T-cell (primary cell): ENCODE measurements around the gene DIP2C. TPM values are rescaled to one million over a fixed set of nuclear protein-coding genes. Genes with fewer than 3 reads are reported as not detected.
"Not testable (repeated sequence)": the region's sequence is repeated elsewhere in the genome, so short reads cannot be mapped to it uniquely, and the experiment has no call there.

Experiments used
- ATAC-seq, 4 experiments: fragments of 200-7000 bp in 3 of 4; fragments of 150-1000 bp in 1 of 4; cut with Tn5 transposase; replicated peaks in 1 of 4; 1 replicate in 3 of 4; 2 replicates in 1 of 4; pipeline ENCODE4 v1.10.0; 2021; ENCODE audit warnings: moderate library complexity in 3 of 4, mild to moderate bottlenecking in 2 of 4, moderate number of reproducible peaks in 1 of 4
- CTCF ChIA-PET, 2 donors: fragments of 300-600 bp; sonication (Branson Sonifier 250); formaldehyde crosslinking; loops; one replicate each; lab custom pipeline; 2022; ENCODE audit warnings: antibody characterized with exemption in 2 of 2; lab: Charles Lee
- POLR2A ChIA-PET, 2 donors: fragments of 300-600 bp; sonication (Branson Sonifier 250); formaldehyde crosslinking; loops; one replicate each; lab custom pipeline; 2022; ENCODE audit warnings: antibody characterized with exemption in 2 of 2; lab: Charles Lee
- DNase-seq, 35 experiments: peaks; one replicate each; pipeline versions ENCODE4 v3.0.0 to v3.0.0-alpha.2; 2013 to 2023
- H3K27ac ChIP-seq: one replicate; pipeline ENCODE4 v1.5.1; 2013; ENCODE audit warnings: low read length
- H3K27me3 ChIP-seq, 2 experiments: replicated peaks in 1 of 2; 1 replicate in 1 of 2; 2 replicates in 1 of 2; pipeline versions ENCODE4 v1.6.1 to v1.7.0; 2013; ENCODE audit warnings: low read length in 1 of 2, mixed read lengths in 1 of 2; ENCODE audit not compliant: control insufficient read depth in 2 of 2, insufficient read depth in 2 of 2; ENCODE audit errors: extremely low read depth in 1 of 2
- H3K36me3 ChIP-seq, 2 donors: 1 replicate in 1 of 2; 2 replicates in 1 of 2; pipeline versions ENCODE4 v1.6.1 to v1.7.0; 2013; ENCODE audit warnings: low read length in 1 of 2; ENCODE audit not compliant: control insufficient read depth in 2 of 2, insufficient read depth in 1 of 2; ENCODE audit errors: extremely low read depth in 1 of 2
- H3K4me1 ChIP-seq, 2 experiments: 1 replicate in 1 of 2; 2 replicates in 1 of 2; pipeline versions ENCODE4 v1.6.1 to v1.7.0; 2013; ENCODE audit warnings: low read length in 2 of 2, mixed read lengths in 1 of 2; ENCODE audit not compliant: insufficient read depth in 2 of 2, control insufficient read depth in 1 of 2; ENCODE audit errors: extremely low read depth in 1 of 2
- H3K4me3 ChIP-seq, 2 donors: 1 replicate in 1 of 2; 2 replicates in 1 of 2; pipeline versions ENCODE4 v1.5.1 to v1.7.0; 2013; ENCODE audit warnings: mild to moderate bottlenecking in 2 of 2, low read length in 1 of 2, moderate library complexity in 1 of 2; ENCODE audit not compliant: control insufficient read depth in 1 of 2; ENCODE audit errors: extremely low read depth in 1 of 2
- H3K9me3 ChIP-seq: 2 replicates; pipeline ENCODE4 v1.7.0; 2013
- H3K27ac Mint-ChIP-seq, 2 donors: one replicate each; pipeline ENCODE4 v1.8.0; 2020 to 2021; ENCODE audit warnings: mild to moderate bottlenecking in 2 of 2, mixed read lengths in 2 of 2
- H3K27me3 Mint-ChIP-seq, 2 donors: one replicate each; pipeline ENCODE4 v1.8.0; 2021 to 2022; ENCODE audit warnings: mixed read lengths in 2 of 2
- H3K36me3 Mint-ChIP-seq: one replicate; pipeline ENCODE4 v1.8.0; 2021; ENCODE audit warnings: mixed read lengths
- H3K4me1 Mint-ChIP-seq, 3 donors: one replicate each; pipeline ENCODE4 v1.8.0; 2020 to 2022; ENCODE audit warnings: mixed read lengths in 3 of 3, mild to moderate bottlenecking in 1 of 3
- H3K4me3 Mint-ChIP-seq, 3 donors: one replicate each; pipeline ENCODE4 v1.8.0; 2020 to 2022; ENCODE audit warnings: mild to moderate bottlenecking in 3 of 3, mixed read lengths in 3 of 3, moderate library complexity in 3 of 3
- H3K9me3 Mint-ChIP-seq, 3 donors: one replicate each; pipeline ENCODE4 v1.8.0; 2020 to 2022; ENCODE audit warnings: mixed read lengths in 3 of 3
- WGBS: methylation state at CpG from one replicate; pipeline ENCODE4 v1.1.5; 2013; ENCODE audit warnings: missing lambda C conversion rate; ENCODE audit not compliant: insufficient coverage; 5-methylcytosine and 5-hydroxymethylcytosine counted together
- total RNA-seq, 35 experiments: library from RNA in 6 of 35; stranded (reverse) in 6 of 35; fragments of 120-200 nt in 1 of 35; gene quantifications; one replicate each; pipeline versions ENCODE4 v1.2.1 to v1.2.4 and lab custom pipeline; 2013 to 2026

Gene DIP2C
- total RNA-seq, 5 donors from 2014 or later (not counting 1 experiment from before 2014, with no cell fraction given): 2.7 to 7.4 (median 4.5) TPM

DNA sequence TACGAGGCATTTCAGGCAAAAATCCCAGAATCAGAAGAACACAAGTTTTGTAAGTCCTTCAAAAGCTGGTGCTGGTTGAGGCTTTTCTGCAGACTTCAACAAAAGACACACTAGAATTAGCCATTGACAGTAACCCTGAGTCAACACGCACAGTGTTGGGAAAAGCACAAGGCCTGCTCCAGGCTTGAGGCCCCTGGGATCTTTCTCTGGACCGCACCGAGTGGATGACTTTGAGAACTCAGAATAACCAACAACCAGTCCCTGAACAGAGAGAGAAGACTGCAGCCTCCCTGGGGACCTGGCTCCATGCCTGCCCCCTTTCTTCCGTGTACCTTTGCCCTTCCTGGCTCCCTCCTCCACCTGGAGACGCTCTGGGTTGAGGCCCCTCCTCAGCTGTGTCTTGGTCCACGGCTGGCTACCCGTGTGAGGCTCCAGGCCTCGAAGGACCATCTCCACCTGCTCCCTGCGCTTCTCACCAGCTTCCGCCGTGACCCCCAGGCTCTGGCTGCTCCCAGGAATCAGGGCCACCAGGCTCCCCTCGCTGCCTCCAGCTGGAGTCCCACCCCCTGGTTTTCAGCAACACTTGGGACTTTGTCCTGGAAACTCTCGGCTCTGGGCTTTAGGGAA is 28.4 kb downstream of the DIP2C start:
- no peaks in the 10 kb centered on the region for H3K9me3 ChIP-seq
- no peak for ATAC-seq
- H3K27ac ChIP-seq: no peak overlapping the region
- no peak overlapping the region for H3K27ac Mint-ChIP-seq
- no peak for DNase-seq
- 81% methylated on average over 14 of the region's 14 CpGs for WGBS
- H3K27me3 ChIP-seq: peaks cover 0 to 11% of the 10 kb centered on the region in 2 experiments
- H3K36me3 ChIP-seq: no peaks in the 10 kb centered on the region
- H3K4me3 ChIP-seq: no peak overlapping the region
- ChIA-PET POLR2A (no interaction called here), CTCF (no interaction called here)
- H3K36me3 Mint-ChIP-seq: no peaks in the 10 kb centered on the region
- H3K4me1 ChIP-seq: no peaks in the 10 kb centered on the region
- H3K27me3 Mint-ChIP-seq: peaks cover 17% of the 10 kb centered on the region in 2 donors
- peaks cover 5 to 10% (median 7%) of the 10 kb centered on the region in 3 donors for H3K4me1 Mint-ChIP-seq
- H3K4me3 Mint-ChIP-seq: no peak overlapping the region
- H3K9me3 Mint-ChIP-seq: no peaks in the 10 kb centered on the region

DNA sequence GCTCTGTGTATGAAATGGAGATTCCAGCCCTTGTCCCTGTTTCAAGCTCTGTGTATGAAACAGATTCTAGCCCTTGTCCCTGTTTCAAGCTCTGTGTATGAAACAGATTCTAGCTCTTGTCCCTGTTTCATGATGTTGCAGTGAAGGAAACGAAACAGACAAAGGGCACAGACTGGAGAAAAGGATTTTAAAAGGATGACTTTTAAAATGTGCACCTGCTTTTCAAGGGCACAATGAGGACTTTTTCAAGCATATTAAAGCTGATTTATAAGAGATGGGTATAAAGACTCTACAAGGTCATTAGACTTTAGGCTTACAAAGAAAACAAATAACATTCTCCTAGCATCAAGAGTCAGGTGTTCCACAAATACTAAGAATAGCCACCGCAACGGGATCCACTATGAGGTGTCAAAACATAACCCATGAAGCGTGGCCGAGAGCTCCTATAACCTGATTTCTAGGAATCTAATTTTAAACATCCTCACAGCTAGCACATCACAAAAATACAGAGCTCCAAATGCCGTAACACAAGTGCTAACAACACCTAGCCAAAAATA is 29.0 kb downstream of the DIP2C start:
- Mint-ChIP-seq H3K27me3 (peaks cover 17% of the 10 kb centered on the region in 2 donors), H3K4me1 (peaks cover 5 to 10% (median 7%) of the 10 kb centered on the region in 3 donors), H3K4me3 (no peak overlapping the region), H3K9me3 (no peaks in the 10 kb centered on the region), H3K27ac (no peak overlapping the region), H3K36me3 (no peaks in the 10 kb centered on the region)
- no peak overlapping the region for H3K27ac ChIP-seq
- H3K9me3 ChIP-seq: no peaks in the 10 kb centered on the region
- no peak overlapping the region for H3K4me3 ChIP-seq
- ChIA-PET CTCF (no interaction called here), POLR2A (no interaction called here)
- H3K27me3 ChIP-seq: peaks cover 0 to 11% of the 10 kb centered on the region in 2 experiments
- H3K36me3 ChIP-seq: no peaks in the 10 kb centered on the region
- DNase-seq (no peak), ATAC-seq (no peak)
- H3K4me1 ChIP-seq: no peaks in the 10 kb centered on the region
- WGBS: 92% methylated on average over 6 of the region's 6 CpGs

DNA sequence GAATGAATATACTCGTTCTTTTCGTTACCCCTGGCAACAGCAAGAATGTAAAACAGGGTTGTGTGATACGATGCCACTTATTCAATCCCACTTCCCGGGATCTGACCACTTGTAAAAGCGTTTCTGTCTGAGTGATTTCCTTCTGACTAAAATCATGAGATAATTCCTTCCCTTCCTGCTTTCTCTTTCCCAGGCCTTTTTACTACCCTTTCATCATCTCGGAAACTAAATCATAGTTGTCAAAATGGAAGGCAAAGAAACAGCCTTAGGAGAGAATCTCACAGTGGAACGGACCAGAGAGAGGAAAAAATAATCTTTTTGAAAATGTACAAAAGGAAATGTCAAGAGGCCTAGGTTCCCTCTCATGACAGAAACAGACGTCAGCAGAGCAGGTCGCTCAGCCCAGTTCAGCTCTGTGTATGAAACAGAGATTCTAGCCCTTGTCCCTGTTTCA is 29.8 kb downstream of the DIP2C start:
- Mint-ChIP-seq H3K4me1 (peaks cover 5 to 10% (median 7%) of the 10 kb centered on the region in 3 donors), H3K4me3 (no peak overlapping the region), H3K36me3 (no peaks in the 10 kb centered on the region), H3K9me3 (no peaks in the 10 kb centered on the region), H3K27ac (no peak overlapping the region), H3K27me3 (peaks cover 17% of the 10 kb centered on the region in 2 donors)
- Histone ChIP-seq H3K36me3 (no peaks in the 10 kb centered on the region), H3K4me1 (no peaks in the 10 kb centered on the region), H3K27ac (no peak overlapping the region), H3K9me3 (no peaks in the 10 kb centered on the region), H3K27me3 (peaks cover 0 to 11% of the 10 kb centered on the region in 2 experiments), H3K4me3 (no peak overlapping the region)
- ChIA-PET POLR2A (no interaction called here), CTCF (no interaction called here)
- WGBS: 14% methylated on average over 1 of the region's 9 CpGs
- ATAC-seq (no peak), DNase-seq (no peak)

DNA sequence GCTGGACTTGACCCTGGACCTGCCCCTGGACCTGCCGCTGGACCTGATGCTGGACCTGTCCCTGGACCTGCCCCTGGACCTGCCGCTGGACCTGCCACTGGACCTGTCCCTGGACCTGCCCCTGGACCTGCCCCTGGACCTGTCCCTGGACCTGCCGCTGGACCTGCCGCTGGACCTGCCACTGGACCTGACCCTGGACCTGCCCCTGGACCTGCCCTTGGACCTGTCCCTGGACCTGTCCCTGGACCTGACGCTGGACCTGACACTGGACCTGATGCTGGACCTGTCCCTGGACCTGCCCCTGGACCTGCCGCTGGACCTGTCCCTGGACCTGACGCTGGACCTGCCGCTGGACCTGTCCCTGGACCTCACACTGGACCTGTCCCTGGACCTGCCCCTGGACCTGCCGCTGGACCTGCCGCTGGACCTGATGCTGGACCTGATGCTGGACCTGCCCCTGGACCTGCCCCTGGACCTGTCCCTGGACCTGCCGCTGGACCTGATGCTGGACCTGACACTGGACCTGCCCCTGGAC is 31.6 kb downstream of the DIP2C start:
- H3K4me1 Mint-ChIP-seq, H3K4me3 ChIP-seq, H3K27ac Mint-ChIP-seq, H3K27ac ChIP-seq, H3K9me3 ChIP-seq, ATAC-seq, H3K36me3 ChIP-seq, DNase-seq, H3K9me3 Mint-ChIP-seq, H3K36me3 Mint-ChIP-seq, H3K4me3 Mint-ChIP-seq, POLR2A ChIA-PET, H3K4me1 ChIP-seq, CTCF ChIA-PET: not testable (repeated sequence)
- 100% methylated on average over 5 of the region's 11 CpGs for WGBS
- H3K27me3 Mint-ChIP-seq: peaks cover 16 to 18% of the 10 kb centered on the region in 2 donors
- H3K27me3 ChIP-seq: peaks cover 0 to 11% of the 10 kb centered on the region in 2 experiments

DNA sequence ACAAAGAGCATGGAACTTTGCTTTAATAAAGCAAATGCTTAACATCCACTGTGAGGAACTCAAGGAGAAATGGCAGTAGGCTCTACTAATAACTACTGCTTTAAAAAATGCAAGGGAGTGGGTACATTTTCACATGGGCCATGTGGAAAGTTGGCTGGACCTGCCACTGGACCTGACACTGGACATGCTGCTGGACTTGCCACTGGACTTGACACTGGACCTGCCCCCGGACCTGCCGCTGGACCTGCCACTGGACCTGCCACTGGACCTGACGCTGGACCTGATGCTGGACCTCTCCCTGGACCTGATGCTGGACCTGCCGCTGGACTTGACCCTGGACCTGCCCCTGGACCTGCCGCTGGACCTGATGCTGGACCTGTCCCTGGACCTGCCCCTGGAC is 32.6 kb downstream of the DIP2C start:
- WGBS: 63% methylated on average over 3 of the region's 5 CpGs
- H3K27ac Mint-ChIP-seq: no peak overlapping the region
- H3K27ac ChIP-seq: no peak overlapping the region
- no peaks in the 10 kb centered on the region for H3K36me3 ChIP-seq
- ChIA-PET CTCF (no interaction called here), POLR2A (no interaction called here)
- no peaks in the 10 kb centered on the region for H3K4me1 ChIP-seq
- H3K4me1 Mint-ChIP-seq: peaks cover 4 to 10% (median 5%) of the 10 kb centered on the region in 3 donors
- DNase-seq (no peak), ATAC-seq (no peak)
- no peaks in the 10 kb centered on the region for H3K9me3 ChIP-seq
- H3K4me3 Mint-ChIP-seq: no peak overlapping the region
- no peak overlapping the region for H3K4me3 ChIP-seq
- no peaks in the 10 kb centered on the region for H3K9me3 Mint-ChIP-seq
- H3K27me3 Mint-ChIP-seq: peaks cover 14 to 21% of the 10 kb centered on the region in 2 donors
- H3K36me3 Mint-ChIP-seq: no peaks in the 10 kb centered on the region
- H3K27me3 ChIP-seq: peaks cover 0 to 15% of the 10 kb centered on the region in 2 experiments

DNA sequence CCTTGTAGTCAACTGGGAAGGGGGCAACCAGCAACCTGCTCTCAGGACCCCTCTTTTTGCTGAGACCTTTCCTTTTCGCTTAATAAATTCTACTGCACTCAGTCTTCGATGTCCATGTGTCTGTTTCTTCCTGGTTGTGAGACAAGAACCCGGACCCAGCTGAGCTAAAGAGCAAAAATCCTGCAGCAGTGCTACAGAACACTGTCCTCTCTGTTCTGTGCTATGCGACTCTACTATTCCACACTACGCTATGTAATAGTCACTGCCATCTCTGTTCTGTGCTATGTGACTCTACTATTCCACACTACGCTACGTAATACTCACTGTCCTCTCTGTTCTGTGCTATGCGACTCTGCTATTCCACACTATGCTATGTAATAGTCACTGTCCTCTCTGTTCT is 34.3 kb downstream of the DIP2C start:
- no peak for DNase-seq
- H3K9me3 ChIP-seq: no peaks in the 10 kb centered on the region
- peaks cover 13 to 20% of the 10 kb centered on the region in 2 donors for H3K27me3 Mint-ChIP-seq
- no peak overlapping the region for H3K4me3 ChIP-seq
- no peak overlapping the region for H3K27ac ChIP-seq
- ATAC-seq: no peak
- ChIA-PET CTCF (no interaction called here), POLR2A (no interaction called here)
- 87% methylated on average over 7 of the region's 8 CpGs for WGBS
- H3K36me3 Mint-ChIP-seq: no peaks in the 10 kb centered on the region
- H3K4me1 Mint-ChIP-seq: peaks cover 4 to 10% (median 5%) of the 10 kb centered on the region in 3 donors
- H3K4me3 Mint-ChIP-seq: no peak overlapping the region
- no peaks in the 10 kb centered on the region for H3K9me3 Mint-ChIP-seq
- H3K27me3 ChIP-seq: peaks cover 0 to 18% of the 10 kb centered on the region in 2 experiments
- H3K27ac Mint-ChIP-seq: no peak overlapping the region
- H3K4me1 ChIP-seq: no peaks in the 10 kb centered on the region
- no peaks in the 10 kb centered on the region for H3K36me3 ChIP-seq
